K562 (cell line): ENCODE data around the gene PATL1. TPM values are rescaled to one million over a fixed set of nuclear protein-coding genes. Genes with fewer than 3 reads are reported as not detected.
A peak's percentile ranks its signal among the peaks of the same experiment; 100 is the strongest.

Source experiments
- BDP1 ChIP-seq: IDR thresholded peaks from 3 replicates; pipeline ENCODE4 v1.6.1; 2011; ENCODE audit not compliant: insufficient read length, insufficient read depth
- CBX3 ChIP-seq, 2 experiments: IDR thresholded peaks; 1 replicate in 1 of 2; 2 replicates in 1 of 2; pipeline ENCODE4 v1.6.1; 2012; ENCODE audit warnings: inconsistent platforms in 2 of 2, low read length in 2 of 2, borderline replicate concordance in 1 of 2, control low read depth in 1 of 2
- CBX8 ChIP-seq: fragments of 200-600 bp; sonication (generic); IDR thresholded peaks from 2 replicates; pipeline ENCODE4 v1.6.1; 2012; ENCODE audit warnings: borderline replicate concordance, mixed run types, low read depth, mild to moderate bottlenecking, moderate library complexity, mixed read lengths, low read length, control low read depth, inconsistent platforms; ENCODE audit not compliant: poor library complexity, severe bottlenecking; ENCODE audit errors: extremely low read depth
- HDGF ChIP-seq: fragments of 450-650 bp; IDR thresholded peaks from 2 replicates; pipeline ENCODE4 v1.6.1; 2016
- MAFK ChIP-seq: IDR thresholded peaks from 2 replicates; pipeline ENCODE4 v1.6.1; 2011; ENCODE audit warnings: low read length, improper control_type of control experiment
- MTA2 ChIP-seq: fragments of 450-650 bp; IDR thresholded peaks from 2 replicates; pipeline ENCODE4 v1.6.1; 2016; ENCODE audit warnings: low read depth
- NCOA1 ChIP-seq: fragments of 450-650 bp; IDR thresholded peaks from 2 replicates; pipeline ENCODE4 v1.6.1; 2016; ENCODE audit warnings: low read depth
- POLR2AphosphoS5 ChIP-seq: IDR thresholded peaks from 2 replicates; pipeline ENCODE4 v1.6.1; 2011; ENCODE audit warnings: mild to moderate bottlenecking, low read depth, low read length, moderate library complexity; ENCODE audit not compliant: control insufficient read depth, insufficient read depth
- RBM15 ChIP-seq: fragments of 200-400 bp; formaldehyde crosslinking; IDR thresholded peaks from 2 replicates; pipeline ENCODE4 v1.6.1; 2018; ENCODE audit warnings: mild to moderate bottlenecking, low read length, moderate library complexity; ENCODE audit not compliant: insufficient read depth
- ZFP1 ChIP-seq: fragments of 450-650 bp; formaldehyde crosslinking; IDR thresholded peaks from 2 replicates; pipeline ENCODE4 v1.4.0; 2020; ENCODE audit warnings: mild to moderate bottlenecking, mixed read lengths
- ZNF274 ChIP-seq: IDR thresholded peaks from 2 replicates; pipeline ENCODE4 v1.6.1; 2011; ENCODE audit warnings: low read depth, mild to moderate bottlenecking, low read length, moderate library complexity, borderline replicate concordance
- ZNF354B ChIP-seq: fragments of 250-450 bp; sonication (Bioruptor Pico); IDR thresholded peaks from 2 replicates; pipeline ENCODE4 v1.4.0; 2020
- polyA plus RNA-seq, 8 experiments: library from polyadenylated mRNA; depleted of rRNA in 4 of 8; stranded (reverse) in 5 of 8; unstranded in 3 of 8; fragments of >200 nt; fragmentation: Nextera tagmentation in 2 of 8; fragmentation: Illumina TruSeq in 1 of 8; extraction: Ambion mirVana in 2 of 8; extraction: Trizol in 1 of 8; gene quantifications; 2 replicates each; pipeline versions ENCODE4 v1.2.1 to v1.2.3, GENCODE V29; 2011 to 2014; ENCODE audit warnings: inconsistent platforms in 1 of 8, missing spikeins in 1 of 8
- total RNA-seq, 7 experiments: library from RNA; depleted of rRNA in 6 of 7; stranded (reverse); fragments of >200 nt in 6 of 7; fragmentation: Illumina TruSeq in 2 of 7; extraction: Trizol in 2 of 7; gene quantifications; 2 replicates each; pipeline versions ENCODE4 v1.2.1 to v1.2.3, GENCODE V29; 2011 to 2021; ENCODE audit warnings: low replicate concordance in 1 of 7
- TF ChIP-seq, protein P1 (sequence below): sonication (generic); formaldehyde crosslinking; IDR thresholded peaks from 2 replicates; pipeline ENCODE4 v1.8.0; 2022; ENCODE audit warnings: mild to moderate bottlenecking, missing genetic modification reagents
- TF ChIP-seq, protein P2 (sequence below): sonication (generic); formaldehyde crosslinking; IDR thresholded peaks from 2 replicates; pipeline ENCODE4 v1.8.1; 2022; ENCODE audit warnings: missing genetic modification reagents
- TF ChIP-seq, protein P3 (sequence below): sonication (generic); formaldehyde crosslinking; IDR thresholded peaks from 2 replicates; pipeline ENCODE4 v1.9.0; 2022; ENCODE audit warnings: mild to moderate bottlenecking, missing genetic modification reagents
- TF ChIP-seq, protein P4 (sequence below): sonication (generic); formaldehyde crosslinking; IDR thresholded peaks from 2 replicates; pipeline ENCODE4 v1.8.1; 2023; ENCODE audit warnings: mild to moderate bottlenecking, missing genetic modification reagents
- TF ChIP-seq, protein P5 (sequence below): fragments of 450-650 bp; conservative IDR thresholded peaks from 2 replicates; pipeline ENCODE4 v1.6.1; 2016; ENCODE audit warnings: missing genetic modification characterization, low read depth, mild to moderate bottlenecking, control low read depth, missing compliant biosample characterization

The PATL1 gene
- total and polyA plus RNA-seq, 9 of the 15 experiments (the other 6 are each of a cell fraction or from before 2014, with no cell fraction given) = 3.2 to 48.0 (median 16.4) TPM

DNA sequence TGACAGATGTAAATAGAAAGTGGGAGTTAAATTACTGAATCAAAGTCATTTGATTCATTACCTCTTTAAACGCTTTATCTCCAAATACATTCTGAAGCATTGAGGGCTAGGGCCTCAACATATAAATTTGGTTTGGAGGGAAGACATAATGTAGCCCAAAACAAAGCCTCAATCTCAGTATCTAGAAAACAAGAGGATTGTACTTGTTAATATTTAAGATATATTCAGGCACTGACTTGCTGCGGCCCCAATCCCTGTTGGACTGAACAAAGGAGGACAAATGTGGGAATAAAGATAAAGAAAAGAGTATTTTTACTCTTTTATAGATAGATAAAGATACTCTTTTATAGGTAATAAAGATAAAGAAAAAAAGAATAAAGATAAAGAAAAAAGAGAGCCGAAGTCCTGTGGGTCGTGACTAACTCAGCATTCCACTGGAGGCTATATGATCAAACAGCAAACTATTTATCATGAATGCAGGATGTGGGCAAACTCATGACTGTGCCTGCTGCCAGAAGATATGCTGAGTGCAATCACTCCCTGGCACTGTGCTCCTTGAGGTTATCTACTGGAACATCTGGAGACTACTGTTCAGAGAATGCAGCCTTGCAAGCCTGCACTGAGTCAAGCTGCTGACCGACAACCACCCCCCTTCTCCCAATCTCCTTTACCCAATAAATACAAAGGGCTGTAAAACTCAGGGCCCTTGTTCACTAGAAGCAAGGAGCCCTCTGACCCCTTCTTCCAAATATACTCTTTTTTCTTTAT lies 37.9 kb upstream of the PATL1 start (continued):
- TF ChIP-seq, protein P1, sequence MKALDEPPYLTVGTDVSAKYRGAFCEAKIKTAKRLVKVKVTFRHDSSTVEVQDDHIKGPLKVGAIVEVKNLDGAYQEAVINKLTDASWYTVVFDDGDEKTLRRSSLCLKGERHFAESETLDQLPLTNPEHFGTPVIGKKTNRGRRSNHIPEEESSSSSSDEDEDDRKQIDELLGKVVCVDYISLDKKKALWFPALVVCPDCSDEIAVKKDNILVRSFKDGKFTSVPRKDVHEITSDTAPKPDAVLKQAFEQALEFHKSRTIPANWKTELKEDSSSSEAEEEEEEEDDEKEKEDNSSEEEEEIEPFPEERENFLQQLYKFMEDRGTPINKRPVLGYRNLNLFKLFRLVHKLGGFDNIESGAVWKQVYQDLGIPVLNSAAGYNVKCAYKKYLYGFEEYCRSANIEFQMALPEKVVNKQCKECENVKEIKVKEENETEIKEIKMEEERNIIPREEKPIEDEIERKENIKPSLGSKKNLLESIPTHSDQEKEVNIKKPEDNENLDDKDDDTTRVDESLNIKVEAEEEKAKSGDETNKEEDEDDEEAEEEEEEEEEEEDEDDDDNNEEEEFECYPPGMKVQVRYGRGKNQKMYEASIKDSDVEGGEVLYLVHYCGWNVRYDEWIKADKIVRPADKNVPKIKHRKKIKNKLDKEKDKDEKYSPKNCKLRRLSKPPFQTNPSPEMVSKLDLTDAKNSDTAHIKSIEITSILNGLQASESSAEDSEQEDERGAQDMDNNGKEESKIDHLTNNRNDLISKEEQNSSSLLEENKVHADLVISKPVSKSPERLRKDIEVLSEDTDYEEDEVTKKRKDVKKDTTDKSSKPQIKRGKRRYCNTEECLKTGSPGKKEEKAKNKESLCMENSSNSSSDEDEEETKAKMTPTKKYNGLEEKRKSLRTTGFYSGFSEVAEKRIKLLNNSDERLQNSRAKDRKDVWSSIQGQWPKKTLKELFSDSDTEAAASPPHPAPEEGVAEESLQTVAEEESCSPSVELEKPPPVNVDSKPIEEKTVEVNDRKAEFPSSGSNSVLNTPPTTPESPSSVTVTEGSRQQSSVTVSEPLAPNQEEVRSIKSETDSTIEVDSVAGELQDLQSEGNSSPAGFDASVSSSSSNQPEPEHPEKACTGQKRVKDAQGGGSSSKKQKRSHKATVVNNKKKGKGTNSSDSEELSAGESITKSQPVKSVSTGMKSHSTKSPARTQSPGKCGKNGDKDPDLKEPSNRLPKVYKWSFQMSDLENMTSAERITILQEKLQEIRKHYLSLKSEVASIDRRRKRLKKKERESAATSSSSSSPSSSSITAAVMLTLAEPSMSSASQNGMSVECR (CRISPR knock-in tag) = no peak
- TF ChIP-seq, protein P2, sequence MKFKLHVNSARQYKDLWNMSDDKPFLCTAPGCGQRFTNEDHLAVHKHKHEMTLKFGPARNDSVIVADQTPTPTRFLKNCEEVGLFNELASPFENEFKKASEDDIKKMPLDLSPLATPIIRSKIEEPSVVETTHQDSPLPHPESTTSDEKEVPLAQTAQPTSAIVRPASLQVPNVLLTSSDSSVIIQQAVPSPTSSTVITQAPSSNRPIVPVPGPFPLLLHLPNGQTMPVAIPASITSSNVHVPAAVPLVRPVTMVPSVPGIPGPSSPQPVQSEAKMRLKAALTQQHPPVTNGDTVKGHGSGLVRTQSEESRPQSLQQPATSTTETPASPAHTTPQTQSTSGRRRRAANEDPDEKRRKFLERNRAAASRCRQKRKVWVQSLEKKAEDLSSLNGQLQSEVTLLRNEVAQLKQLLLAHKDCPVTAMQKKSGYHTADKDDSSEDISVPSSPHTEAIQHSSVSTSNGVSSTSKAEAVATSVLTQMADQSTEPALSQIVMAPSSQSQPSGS (CRISPR knock-in tag) = no peak
- TF ChIP-seq MTA2 (peak; percentile 98), ZNF274 (peak; percentile 64; the same call in 1 of the 2 replicates), CBX8 (no peak), NCOA1 (peak; percentile 90), BDP1 (no peak), POLR2AphosphoS5 (peak; percentile 96), RBM15 (no peak), ZFP1 (CRISPR knock-in tag) (no peak), CBX3 (IDR thresholded peaks at IDR 0.05; ENCODE audit: borderline replicate concordance in 1 of 2, low read length in 2 of 2) (peak in 1 of 2 experiments; percentile 58; a peak in 1 of 3 replicates), HDGF (no peak), MAFK (no peak), ZNF354B (CRISPR knock-in tag) (no peak)
- TF ChIP-seq, protein P3, sequence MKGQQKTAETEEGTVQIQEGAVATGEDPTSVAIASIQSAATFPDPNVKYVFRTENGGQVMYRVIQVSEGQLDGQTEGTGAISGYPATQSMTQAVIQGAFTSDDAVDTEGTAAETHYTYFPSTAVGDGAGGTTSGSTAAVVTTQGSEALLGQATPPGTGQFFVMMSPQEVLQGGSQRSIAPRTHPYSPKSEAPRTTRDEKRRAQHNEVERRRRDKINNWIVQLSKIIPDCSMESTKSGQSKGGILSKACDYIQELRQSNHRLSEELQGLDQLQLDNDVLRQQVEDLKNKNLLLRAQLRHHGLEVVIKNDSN (CRISPR knock-in tag) = no peak
- TF ChIP-seq, protein P4, sequence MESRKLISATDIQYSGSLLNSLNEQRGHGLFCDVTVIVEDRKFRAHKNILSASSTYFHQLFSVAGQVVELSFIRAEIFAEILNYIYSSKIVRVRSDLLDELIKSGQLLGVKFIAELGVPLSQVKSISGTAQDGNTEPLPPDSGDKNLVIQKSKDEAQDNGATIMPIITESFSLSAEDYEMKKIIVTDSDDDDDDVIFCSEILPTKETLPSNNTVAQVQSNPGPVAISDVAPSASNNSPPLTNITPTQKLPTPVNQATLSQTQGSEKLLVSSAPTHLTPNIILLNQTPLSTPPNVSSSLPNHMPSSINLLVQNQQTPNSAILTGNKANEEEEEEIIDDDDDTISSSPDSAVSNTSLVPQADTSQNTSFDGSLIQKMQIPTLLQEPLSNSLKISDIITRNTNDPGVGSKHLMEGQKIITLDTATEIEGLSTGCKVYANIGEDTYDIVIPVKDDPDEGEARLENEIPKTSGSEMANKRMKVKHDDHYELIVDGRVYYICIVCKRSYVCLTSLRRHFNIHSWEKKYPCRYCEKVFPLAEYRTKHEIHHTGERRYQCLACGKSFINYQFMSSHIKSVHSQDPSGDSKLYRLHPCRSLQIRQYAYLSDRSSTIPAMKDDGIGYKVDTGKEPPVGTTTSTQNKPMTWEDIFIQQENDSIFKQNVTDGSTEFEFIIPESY (CRISPR knock-in tag) = 0 out of 2 replicates have a peak, but pooled peaks have one; percentile 17
- TF ChIP-seq, protein P5, sequence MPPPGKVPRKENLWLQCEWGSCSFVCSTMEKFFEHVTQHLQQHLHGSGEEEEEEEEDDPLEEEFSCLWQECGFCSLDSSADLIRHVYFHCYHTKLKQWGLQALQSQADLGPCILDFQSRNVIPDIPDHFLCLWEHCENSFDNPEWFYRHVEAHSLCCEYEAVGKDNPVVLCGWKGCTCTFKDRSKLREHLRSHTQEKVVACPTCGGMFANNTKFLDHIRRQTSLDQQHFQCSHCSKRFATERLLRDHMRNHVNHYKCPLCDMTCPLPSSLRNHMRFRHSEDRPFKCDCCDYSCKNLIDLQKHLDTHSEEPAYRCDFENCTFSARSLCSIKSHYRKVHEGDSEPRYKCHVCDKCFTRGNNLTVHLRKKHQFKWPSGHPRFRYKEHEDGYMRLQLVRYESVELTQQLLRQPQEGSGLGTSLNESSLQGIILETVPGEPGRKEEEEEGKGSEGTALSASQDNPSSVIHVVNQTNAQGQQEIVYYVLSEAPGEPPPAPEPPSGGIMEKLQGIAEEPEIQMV (tag) = 0 out of 2 replicates have a peak, but pooled peaks have one; percentile 1
